ENCODE results near the gene TREML1. TPM values are rescaled to one million over a fixed set of nuclear protein-coding genes. Genes with fewer than 3 reads are reported as not detected.
A peak's percentile ranks its signal among the peaks of the same experiment; 100 is the strongest.

The TREML1 gene
- polyA plus RNA-seq, 3 donors = 0.65 to 3.6 (median 2.6) TPM

- Histone ChIP-seq H3K79me2 (ENCODE audit: insufficient read depth, low read length) (no peaks in the 10 kb centered on the region), H4K20me1 (ENCODE audit: insufficient read depth, low read length) (no peaks in the 10 kb centered on the region), H3K27ac (ENCODE audit: low read depth in 1 of 2, low read length in 2 of 2) (no peak overlapping the region), H3K4me2 (replicated peaks; ENCODE audit: extremely low read depth, low read length, poor library complexity, severe bottlenecking) (no peak overlapping the region), H3K9ac (ENCODE audit: insufficient read depth, low read length, poor library complexity, severe bottlenecking) (no peak overlapping the region), H3K27me3 (ENCODE audit: control insufficient read depth in 2 of 2, insufficient read depth in 2 of 2, low read length in 2 of 2) (no peaks in the 10 kb centered on the region), H3K36me3 (replicated peaks in 1 of 2; ENCODE audit: control insufficient read depth in 1 of 2, insufficient read depth in 2 of 2, low read length in 2 of 2) (no peaks in the 10 kb centered on the region), H3K4me3 (replicated peaks in 1 of 3; ENCODE audit: low read depth in 2 of 3, low read length in 3 of 3) (no peak overlapping the region), H2AFZ (ENCODE audit: insufficient read depth, low read depth, low read length, poor library complexity, severe bottlenecking) (no peak overlapping the region), H3K4me1 (ENCODE audit: control insufficient read depth in 1 of 2, insufficient read depth in 2 of 2, low read length in 2 of 2) (peaks cover 18 to 21% of the 10 kb centered on the region in 2 donors), H3K9me3 (replicated peaks in 1 of 2; ENCODE audit: control insufficient read depth in 1 of 2, insufficient read depth in 1 of 2, low read length in 2 of 2) (peaks cover 14 to 15% of the 10 kb centered on the region in 2 donors)
- H3K9me3 Mint-ChIP-seq = peaks cover 11 to 17% (median 14%) of the 10 kb centered on the region in 7 donors
- intact Hi-C loops (cut with micrococcal nuclease) = no loop called here
- 92% methylated on average over 3 of the region's 5 CpGs for WGBS (ENCODE audit: insufficient coverage)
- H3K36me3 Mint-ChIP-seq = peaks cover 24 to 34% of the 10 kb centered on the region in 2 donors
- peak overlapping the region in 2 of 7 donors; percentile 37 to 54 for H3K27ac Mint-ChIP-seq
- TF ChIP-seq CTCF (IDR thresholded peaks at IDR 0.05) = no peak
- no peak overlapping the region for H3K4me3 Mint-ChIP-seq
- peaks cover 0 to 5% (median 1%) of the 10 kb centered on the region in 3 donors for H3K27me3 Mint-ChIP-seq (ENCODE audit: low read depth in 3 of 3)
- peaks cover 31% of the 10 kb centered on the region for H3K4me1 Mint-ChIP-seq
- DNase-seq = no peak
Observed at GRCh38 chr6:41193171-41193734, 39.1 kb upstream of the TREML1 start.

- Mint-ChIP-seq H3K27me3 (ENCODE audit: low read depth in 3 of 3) (peaks cover 0 to 5% (median 1%) of the 10 kb centered on the region in 3 donors), H3K4me3 (no peak overlapping the region), H3K36me3 (peaks cover 13 to 24% of the 10 kb centered on the region in 2 donors), H3K9me3 (peaks cover 11 to 17% (median 14%) of the 10 kb centered on the region in 7 donors), H3K4me1 (peaks cover 37% of the 10 kb centered on the region), H3K27ac (peak overlapping the region in 2 of 7 donors; percentile 15 to 79)
- no peak overlapping the region for H3K9ac ChIP-seq (ENCODE audit: insufficient read depth, low read length, poor library complexity, severe bottlenecking)
- H3K27ac ChIP-seq (ENCODE audit: low read depth in 1 of 2, low read length in 2 of 2) = no peak overlapping the region
- no peak overlapping the region for H3K4me2 ChIP-seq (replicated peaks; ENCODE audit: extremely low read depth, low read length, poor library complexity, severe bottlenecking)
- no peaks in the 10 kb centered on the region for H3K36me3 ChIP-seq (replicated peaks in 1 of 2; ENCODE audit: control insufficient read depth in 1 of 2, insufficient read depth in 2 of 2, low read length in 2 of 2)
- H3K9me3 ChIP-seq (replicated peaks in 1 of 2; ENCODE audit: control insufficient read depth in 1 of 2, insufficient read depth in 1 of 2, low read length in 2 of 2) = peaks cover 14 to 15% of the 10 kb centered on the region in 2 donors
- WGBS (ENCODE audit: insufficient coverage) = 32% methylated on average over 6 of the region's 6 CpGs
- H3K4me1 ChIP-seq (ENCODE audit: control insufficient read depth in 1 of 2, insufficient read depth in 2 of 2, low read length in 2 of 2) = peaks cover 33% of the 10 kb centered on the region in 2 donors
- peak; percentile 75 for TF ChIP-seq CTCF (IDR thresholded peaks at IDR 0.05)
- no peaks in the 10 kb centered on the region for H4K20me1 ChIP-seq (ENCODE audit: insufficient read depth, low read length)
- intact Hi-C loops (cut with micrococcal nuclease) = no loop called here
- H3K4me3 ChIP-seq (replicated peaks in 1 of 3; ENCODE audit: low read depth in 2 of 3, low read length in 3 of 3) = no peak overlapping the region
- no peaks in the 10 kb centered on the region for H3K27me3 ChIP-seq (ENCODE audit: control insufficient read depth in 2 of 2, insufficient read depth in 2 of 2, low read length in 2 of 2)
- no peaks in the 10 kb centered on the region for H3K79me2 ChIP-seq (ENCODE audit: insufficient read depth, low read length)
- DNase-seq = peak in 2 of 3 donors; percentile 44 to 55
- peak overlapping the region; percentile 34 for H2AFZ ChIP-seq (ENCODE audit: insufficient read depth, low read depth, low read length, poor library complexity, severe bottlenecking)
Observed at GRCh38 chr6:41191569-41191968, 37.4 kb upstream of the TREML1 start.
